Sciatic nerve (tissue), 2 donors: ENCODE data around the gene KATNA1. TPM values are rescaled to one million over a fixed set of nuclear protein-coding genes. Genes with fewer than 3 reads are reported as not detected.

Experiments
- ATAC-seq: fragments of 200-7000 bp; cut with Tn5 transposase; one replicate; pipeline ENCODE4 v1.9.1; 2020; ENCODE audit warnings: mild to moderate bottlenecking, moderate library complexity
- DNase-seq: peaks from one replicate; pipeline ENCODE4 v3.0.0-alpha.2; 2020; ENCODE audit warnings: low spot score
- intact Hi-C: fragments of 100-400 bp; cut with DNase I; formaldehyde crosslinking; loops from one replicate; pipeline ENCODE4 v1.14.2; 2022
- total RNA-seq: library from RNA; stranded (reverse); fragmentation: NEBNext Ultra II Directional; extraction: Animal tissue kit (Norgen Biotek cat#: 25700); gene quantifications from one replicate; pipeline ENCODE4 v1.2.1, GENCODE V29; 2021
- donor health status: DM: no; HTN: no; CAD: no.
- donor health status: DM: no; HTN: no; CAD: no.

KATNA1 gene
- total RNA-seq, 1 donor from 2014 or later, result 17.1 TPM

DNA sequence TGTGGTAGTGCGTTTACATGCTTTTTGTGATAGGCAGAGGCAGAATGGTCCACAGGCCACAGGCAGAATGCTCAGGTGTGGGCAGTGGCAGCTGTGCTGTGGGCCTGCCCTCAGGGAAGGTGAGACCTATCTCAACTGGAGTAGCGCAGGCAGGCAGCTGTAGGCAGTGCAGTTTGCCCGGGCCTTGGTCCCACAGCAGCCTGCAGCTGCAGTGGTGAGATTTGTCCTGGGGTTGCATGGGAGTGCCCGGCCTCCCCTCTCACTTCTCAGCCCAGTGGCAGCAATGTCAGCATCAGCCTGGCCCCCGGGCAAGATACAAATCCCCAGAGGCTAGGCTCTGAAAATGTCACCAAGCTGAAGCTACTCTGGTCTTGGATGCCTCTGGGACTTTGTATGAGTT is 96.6 kb downstream of the KATNA1 start:
- ATAC-seq (no peak), DNase-seq (no peak)
- intact Hi-C loops, result no loop called here

DNA sequence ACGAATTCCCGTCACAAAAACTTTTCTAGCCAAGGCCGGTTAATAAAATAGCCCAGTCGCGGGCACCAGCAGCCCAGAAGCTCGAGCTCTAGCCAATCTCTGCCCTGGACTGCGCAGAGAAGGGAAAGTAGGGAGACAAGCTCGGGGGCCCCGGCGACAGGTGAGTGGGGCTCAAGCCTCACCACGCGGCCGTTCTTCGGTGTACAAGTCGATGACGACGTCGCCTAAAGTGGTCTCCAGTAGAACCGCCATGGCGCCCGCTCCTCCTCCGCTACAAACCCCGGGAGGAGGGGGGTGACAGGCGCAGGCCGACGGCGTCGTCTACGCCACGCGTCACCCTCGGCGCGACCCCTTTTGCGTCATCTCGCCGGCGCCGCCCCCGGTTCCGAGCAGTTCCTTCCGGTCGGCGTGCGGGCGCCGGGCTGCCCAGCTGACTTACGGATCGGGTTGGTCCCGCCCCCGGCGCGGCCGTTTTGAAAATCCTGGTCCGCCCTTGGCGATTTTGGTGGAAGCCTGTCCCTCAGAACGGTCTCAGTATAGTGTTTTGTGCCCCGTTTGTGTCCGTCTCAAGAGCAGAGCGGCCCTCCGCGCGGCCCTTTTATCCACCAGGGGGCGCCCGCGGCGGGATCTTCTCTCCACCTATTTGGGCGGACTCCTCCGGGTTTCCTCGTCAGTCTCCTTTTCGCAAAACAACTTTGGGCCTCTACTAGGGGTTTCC is 102.6 kb downstream of the KATNA1 start, which contains the start of gene PPIL4:
Gene PPIL4 (minus strand): TSS at position 290 of the 718 bp plus-strand sequence. CDS start 38 bp downstream, at position 252.
- peak; percentile 99 for ATAC-seq
- intact Hi-C loops, result no loop called here

DNA sequence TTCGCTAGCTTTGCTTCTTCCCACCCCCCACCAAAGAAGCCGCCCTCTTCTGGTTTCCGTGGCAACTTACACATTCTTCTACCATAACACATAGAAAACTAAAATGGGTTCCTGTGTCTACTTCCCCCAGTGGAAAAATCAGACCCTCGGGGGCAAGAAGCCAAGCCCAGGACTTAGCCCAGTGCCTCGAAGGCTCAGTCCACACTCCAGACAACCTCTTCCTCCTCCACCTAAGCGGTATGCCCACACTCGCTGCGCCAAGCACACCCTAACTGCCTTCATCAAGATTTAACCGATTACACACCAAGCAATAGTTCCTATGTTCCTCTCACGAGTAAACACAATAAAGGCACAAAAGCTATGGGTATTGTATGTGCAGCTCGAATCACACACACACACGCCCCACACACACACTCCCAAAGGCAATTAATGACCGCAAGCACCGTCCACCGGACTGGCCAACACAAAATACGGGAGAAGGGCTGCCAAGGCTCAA is 103.2 kb downstream of the KATNA1 start:
- DNase-seq, result peak; percentile 65
- ATAC-seq, result peak; percentile 59
- intact Hi-C loops, result no loop called here

More for the DNA sequence above, 102.6 kb downstream of the KATNA1 start, which contains the start of gene PPIL4:
- DNase-seq, result peak; percentile 98

Other genes with a start within 250 kb of the KATNA1 start
- 7.1 TPM for gene SUMO4, start 248.5 kb downstream of the KATNA1 start, total RNA-seq
- 1.6 TPM for gene ZC3H12D, start 163.7 kb downstream of the KATNA1 start, total RNA-seq
- gene PPIL4, start 102.7 kb downstream of the KATNA1 start, total RNA-seq, result 37.4 TPM
- 49.7 TPM for gene GINM1, start 82.3 kb downstream of the KATNA1 start, total RNA-seq
- gene LATS1, start 69.4 kb upstream of the KATNA1 start, total RNA-seq, result 41.5 TPM
- gene NUP43, start 97.8 kb upstream of the KATNA1 start, total RNA-seq, result 28.4 TPM
- 97.7 TPM for gene PCMT1, start 101.0 kb upstream of the KATNA1 start, total RNA-seq
- gene LRP11, start 215.6 kb upstream of the KATNA1 start, total RNA-seq, result 34.0 TPM
- 0.80 TPM for gene RAET1E, start 249.4 kb upstream of the KATNA1 start, total RNA-seq